ENCODE measurements around the gene CBARP. TPM values are rescaled to one million over a fixed set of nuclear protein-coding genes. Genes with fewer than 3 reads are reported as not detected.

Gene CBARP
- total RNA-seq, 1 donor from 2014 or later, result 1.2 TPM

DNA sequence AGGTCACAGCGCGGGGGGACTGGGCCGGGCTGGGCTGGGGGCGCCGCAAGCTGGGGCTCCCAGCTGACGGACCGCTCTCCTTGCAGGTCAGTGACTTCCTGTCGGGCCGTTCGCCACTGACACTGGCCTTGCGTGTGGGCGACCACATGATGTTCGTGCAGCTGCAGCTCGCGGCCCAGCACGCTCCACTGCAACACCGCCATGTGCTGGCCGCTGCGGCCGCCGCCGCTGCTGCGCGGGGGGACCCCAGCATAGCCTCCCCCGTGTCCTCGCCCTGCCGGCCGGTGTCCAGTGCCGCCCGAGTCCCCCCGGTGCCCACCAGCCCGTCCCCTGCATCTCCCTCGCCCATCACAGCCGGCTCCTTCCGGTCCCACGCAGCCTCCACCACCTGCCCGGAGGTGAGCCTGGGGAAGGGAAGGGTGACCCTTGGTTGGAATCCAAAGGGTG is 16.3 kb upstream of the CBARP start:
- Mint-ChIP-seq H3K27me3 (ENCODE audit: insufficient read depth, low read depth) (peaks cover 9% of the 10 kb centered on the region), H3K4me3 (no peak overlapping the region), H3K36me3 (peaks cover 11% of the 10 kb centered on the region), H3K4me1 (peaks cover 24% of the 10 kb centered on the region), H3K9me3 (no peaks in the 10 kb centered on the region), H3K27ac (no peak overlapping the region)
- H3K79me2 ChIP-seq (ENCODE audit: low read depth), result peaks cover 83% of the 10 kb centered on the region
- no peaks in the 10 kb centered on the region for H3K9me3 ChIP-seq (ENCODE audit: low read depth)
- H3K27me3 ChIP-seq, result no peaks in the 10 kb centered on the region
- H2AFZ ChIP-seq (replicated peaks), result no peak overlapping the region
- H3K4me2 ChIP-seq, result no peak overlapping the region
- H3K9ac ChIP-seq, result no peak overlapping the region
- no peak overlapping the region for H3K4me3 ChIP-seq
- H4K20me1 ChIP-seq (ENCODE audit: low read depth), result peaks cover 83% of the 10 kb centered on the region
- H3K36me3 ChIP-seq, result no peaks in the 10 kb centered on the region
- H3K4me1 ChIP-seq, result peaks cover 26% of the 10 kb centered on the region
- H3F3A ChIP-seq (ENCODE audit: low read depth), result peaks cover 70% of the 10 kb centered on the region
- TF ChIP-seq EZH2 (IDR thresholded peaks at IDR 0.05) (no peak), EZH2phosphoT487 (IDR thresholded peaks at IDR 0.05) (no peak)
- TF ChIP-seq, protein P1, sequence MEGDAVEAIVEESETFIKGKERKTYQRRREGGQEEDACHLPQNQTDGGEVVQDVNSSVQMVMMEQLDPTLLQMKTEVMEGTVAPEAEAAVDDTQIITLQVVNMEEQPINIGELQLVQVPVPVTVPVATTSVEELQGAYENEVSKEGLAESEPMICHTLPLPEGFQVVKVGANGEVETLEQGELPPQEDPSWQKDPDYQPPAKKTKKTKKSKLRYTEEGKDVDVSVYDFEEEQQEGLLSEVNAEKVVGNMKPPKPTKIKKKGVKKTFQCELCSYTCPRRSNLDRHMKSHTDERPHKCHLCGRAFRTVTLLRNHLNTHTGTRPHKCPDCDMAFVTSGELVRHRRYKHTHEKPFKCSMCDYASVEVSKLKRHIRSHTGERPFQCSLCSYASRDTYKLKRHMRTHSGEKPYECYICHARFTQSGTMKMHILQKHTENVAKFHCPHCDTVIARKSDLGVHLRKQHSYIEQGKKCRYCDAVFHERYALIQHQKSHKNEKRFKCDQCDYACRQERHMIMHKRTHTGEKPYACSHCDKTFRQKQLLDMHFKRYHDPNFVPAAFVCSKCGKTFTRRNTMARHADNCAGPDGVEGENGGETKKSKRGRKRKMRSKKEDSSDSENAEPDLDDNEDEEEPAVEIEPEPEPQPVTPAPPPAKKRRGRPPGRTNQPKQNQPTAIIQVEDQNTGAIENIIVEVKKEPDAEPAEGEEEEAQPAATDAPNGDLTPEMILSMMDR (IDR thresholded peaks at IDR 0.05), result no peak
- peak overlapping the region; percentile 71 for H3K27ac ChIP-seq
- no peak for DNase-seq (ENCODE audit: low spot score)

DNA sequence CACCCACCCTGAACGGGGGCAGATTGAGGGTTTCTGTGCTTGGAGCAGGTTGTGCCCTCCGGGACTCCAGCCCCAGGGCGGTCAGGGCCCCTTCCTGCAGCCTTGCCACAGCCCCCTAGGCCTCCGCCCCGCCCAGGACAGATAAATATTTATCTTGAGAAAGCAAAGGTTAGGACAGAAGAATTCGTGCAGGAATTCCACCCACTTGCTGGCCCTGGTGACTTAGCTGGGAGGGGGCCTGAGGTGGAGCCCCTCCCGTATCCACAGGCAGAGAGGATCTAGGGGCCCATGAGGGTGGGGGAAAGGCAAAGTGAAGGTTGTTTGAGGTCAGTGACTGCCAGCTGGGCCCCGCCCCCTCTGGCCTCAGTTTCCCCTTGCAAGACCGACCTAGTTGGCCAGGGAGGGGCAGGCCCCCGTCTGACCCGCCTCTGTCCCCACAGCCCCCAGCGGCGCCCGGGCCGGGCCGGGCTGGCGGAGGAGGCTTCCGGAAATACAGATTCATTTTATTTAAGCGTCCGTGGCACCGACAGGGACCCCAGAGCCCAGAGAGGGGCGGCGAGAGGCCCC is 15.8 kb upstream of the CBARP start:
- TF ChIP-seq, protein P1 (IDR thresholded peaks at IDR 0.05), result no peak
- TF ChIP-seq EZH2 (IDR thresholded peaks at IDR 0.05) (no peak), EZH2phosphoT487 (IDR thresholded peaks at IDR 0.05) (no peak)
- peaks cover 78% of the 10 kb centered on the region for H4K20me1 ChIP-seq (ENCODE audit: low read depth)

DNA sequence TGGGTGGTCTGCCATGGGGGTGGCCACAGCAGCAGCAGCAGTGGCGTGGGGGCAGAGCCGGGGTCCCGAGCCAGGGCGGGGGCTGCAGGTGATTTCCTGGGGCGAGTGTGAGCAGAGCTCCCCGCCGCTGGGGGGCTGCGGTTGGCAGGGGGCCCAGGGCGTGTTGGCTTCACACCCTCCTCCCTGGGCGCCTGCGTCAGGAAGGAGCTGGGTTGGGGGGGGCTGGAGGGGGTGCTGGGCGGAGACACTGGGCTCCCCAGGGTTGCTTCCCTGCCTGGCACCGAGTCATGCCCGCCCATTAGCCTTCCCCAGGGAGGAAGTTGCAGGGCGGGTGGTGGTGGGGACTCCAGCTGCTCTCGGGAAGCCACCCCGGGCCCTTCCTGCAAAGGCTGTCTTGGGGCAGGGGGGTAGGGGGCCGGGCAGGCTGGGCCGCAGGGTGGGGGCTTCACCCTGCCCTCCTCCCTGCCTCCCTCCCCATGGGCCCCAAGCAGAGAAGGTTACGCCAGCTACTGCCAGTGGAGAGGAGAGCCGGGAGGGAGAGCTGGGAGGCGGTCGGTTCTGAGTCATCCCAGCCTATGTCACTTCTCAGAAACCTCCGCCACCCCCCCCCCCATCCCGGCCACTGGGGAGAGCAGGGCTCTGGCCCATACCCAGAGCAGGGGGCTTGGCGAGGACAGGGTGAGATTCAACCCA is 15.2 kb upstream of the CBARP start:
- peaks cover 10% of the 10 kb centered on the region for H3K36me3 Mint-ChIP-seq
- H3K27ac ChIP-seq, result peak overlapping the region; percentile 71

More for the DNA sequence above, 15.8 kb upstream of the CBARP start:
- Histone ChIP-seq H3K27me3 (no peaks in the 10 kb centered on the region), H3F3A (ENCODE audit: low read depth) (peaks cover 67% of the 10 kb centered on the region), H2AFZ (replicated peaks) (no peak overlapping the region), H3K4me3 (no peak overlapping the region), H3K27ac (peak overlapping the region; percentile 71), H3K79me2 (ENCODE audit: low read depth) (peaks cover 83% of the 10 kb centered on the region), H3K4me1 (peaks cover 21% of the 10 kb centered on the region), H3K4me2 (no peak overlapping the region), H3K9ac (no peak overlapping the region), H3K9me3 (ENCODE audit: low read depth) (no peaks in the 10 kb centered on the region), H3K36me3 (no peaks in the 10 kb centered on the region)
- no peak for DNase-seq (ENCODE audit: low spot score)
- H3K27me3 Mint-ChIP-seq (ENCODE audit: insufficient read depth, low read depth), result peaks cover 9% of the 10 kb centered on the region
- H3K27ac Mint-ChIP-seq, result no peak overlapping the region
- no peaks in the 10 kb centered on the region for H3K9me3 Mint-ChIP-seq
- no peak overlapping the region for H3K4me3 Mint-ChIP-seq
- H3K36me3 Mint-ChIP-seq, result peaks cover 11% of the 10 kb centered on the region
- H3K4me1 Mint-ChIP-seq, result peaks cover 19% of the 10 kb centered on the region

More for the DNA sequence above, 15.2 kb upstream of the CBARP start:
- H3K4me1 ChIP-seq, result peaks cover 15% of the 10 kb centered on the region
- Mint-ChIP-seq H3K4me3 (no peak overlapping the region), H3K27ac (no peak overlapping the region), H3K9me3 (no peaks in the 10 kb centered on the region), H3K27me3 (ENCODE audit: insufficient read depth, low read depth) (peaks cover 9% of the 10 kb centered on the region), H3K4me1 (peaks cover 13% of the 10 kb centered on the region)
- H3K36me3 ChIP-seq, result no peaks in the 10 kb centered on the region
- H2AFZ ChIP-seq (replicated peaks), result no peak overlapping the region
- no peaks in the 10 kb centered on the region for H3K27me3 ChIP-seq
- peak overlapping the region; percentile 90 for H3K4me3 ChIP-seq
- H3F3A ChIP-seq (ENCODE audit: low read depth), result peaks cover 65% of the 10 kb centered on the region
- peak overlapping the region; percentile 89 for H3K4me2 ChIP-seq
- peaks cover 82% of the 10 kb centered on the region for H3K79me2 ChIP-seq (ENCODE audit: low read depth)
- H4K20me1 ChIP-seq (ENCODE audit: low read depth), result peaks cover 73% of the 10 kb centered on the region
- no peak for DNase-seq (ENCODE audit: low spot score)
- no peaks in the 10 kb centered on the region for H3K9me3 ChIP-seq (ENCODE audit: low read depth)
- no peak overlapping the region for H3K9ac ChIP-seq
- TF ChIP-seq EZH2 (IDR thresholded peaks at IDR 0.05) (no peak), EZH2phosphoT487 (IDR thresholded peaks at IDR 0.05) (no peak)
